GM12874 (cell line): ENCODE data around the gene FES.
A peak's percentile ranks its signal among the peaks of the same experiment; 100 is the strongest.

ENCODE experiments used
- TF ChIP-seq, protein P1 (sequence below): IDR thresholded peaks from 2 replicates; pipeline ENCODE4 v1.5.1; 2011; ENCODE audit warnings: low read depth, mild to moderate bottlenecking, control low read depth, low read length, moderate library complexity; ENCODE audit not compliant: insufficient read depth

Gene FES

GRCh38 chr15:90884719-90885431 is 571 bp downstream of the FES start:
- TF ChIP-seq, protein P1, sequence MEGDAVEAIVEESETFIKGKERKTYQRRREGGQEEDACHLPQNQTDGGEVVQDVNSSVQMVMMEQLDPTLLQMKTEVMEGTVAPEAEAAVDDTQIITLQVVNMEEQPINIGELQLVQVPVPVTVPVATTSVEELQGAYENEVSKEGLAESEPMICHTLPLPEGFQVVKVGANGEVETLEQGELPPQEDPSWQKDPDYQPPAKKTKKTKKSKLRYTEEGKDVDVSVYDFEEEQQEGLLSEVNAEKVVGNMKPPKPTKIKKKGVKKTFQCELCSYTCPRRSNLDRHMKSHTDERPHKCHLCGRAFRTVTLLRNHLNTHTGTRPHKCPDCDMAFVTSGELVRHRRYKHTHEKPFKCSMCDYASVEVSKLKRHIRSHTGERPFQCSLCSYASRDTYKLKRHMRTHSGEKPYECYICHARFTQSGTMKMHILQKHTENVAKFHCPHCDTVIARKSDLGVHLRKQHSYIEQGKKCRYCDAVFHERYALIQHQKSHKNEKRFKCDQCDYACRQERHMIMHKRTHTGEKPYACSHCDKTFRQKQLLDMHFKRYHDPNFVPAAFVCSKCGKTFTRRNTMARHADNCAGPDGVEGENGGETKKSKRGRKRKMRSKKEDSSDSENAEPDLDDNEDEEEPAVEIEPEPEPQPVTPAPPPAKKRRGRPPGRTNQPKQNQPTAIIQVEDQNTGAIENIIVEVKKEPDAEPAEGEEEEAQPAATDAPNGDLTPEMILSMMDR: no peak

GRCh38 chr15:90885432-90886290 is 1.4 kb downstream of the FES start:
- TF ChIP-seq, protein P1: peak; percentile 97

DNA sequence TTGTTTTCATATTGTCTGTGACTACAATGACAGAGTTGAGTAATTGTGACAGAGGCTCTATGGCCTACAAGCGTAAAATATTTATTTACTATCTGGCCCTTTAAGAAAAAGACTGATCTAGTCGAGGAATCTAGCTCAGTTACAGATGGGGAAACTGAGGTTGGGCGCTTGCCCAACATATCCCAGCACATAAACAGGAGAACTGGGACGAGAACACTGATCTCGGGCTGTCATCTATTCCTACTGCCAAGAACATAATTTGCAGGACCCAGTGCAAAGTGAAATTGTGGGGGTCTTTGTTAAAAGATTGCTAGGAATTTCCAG is 1.9 kb downstream of the FES start:
- TF ChIP-seq, protein P1: no peak

DNA sequence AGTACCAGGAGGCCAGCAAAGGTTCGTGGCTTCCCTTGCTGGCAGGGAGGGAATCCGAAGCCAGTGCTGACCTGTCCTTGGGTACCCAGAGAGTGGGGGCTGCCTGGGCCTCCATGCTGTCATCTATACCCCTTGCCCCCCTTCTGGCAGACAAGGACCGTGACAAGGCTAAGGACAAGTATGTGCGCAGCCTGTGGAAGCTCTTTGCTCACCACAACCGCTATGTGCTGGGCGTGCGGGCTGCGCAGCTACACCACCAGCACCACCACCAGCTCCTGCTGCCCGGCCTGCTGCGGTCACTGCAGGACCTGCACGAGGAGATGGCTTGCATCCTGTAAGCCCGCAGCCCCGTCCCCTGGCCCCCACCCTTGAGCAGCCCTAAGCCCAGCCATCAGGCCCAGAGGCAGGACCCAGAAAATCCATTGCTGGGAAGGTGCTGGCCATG is 2.8 kb downstream of the FES start:
- TF ChIP-seq, protein P1: no peak

DNA sequence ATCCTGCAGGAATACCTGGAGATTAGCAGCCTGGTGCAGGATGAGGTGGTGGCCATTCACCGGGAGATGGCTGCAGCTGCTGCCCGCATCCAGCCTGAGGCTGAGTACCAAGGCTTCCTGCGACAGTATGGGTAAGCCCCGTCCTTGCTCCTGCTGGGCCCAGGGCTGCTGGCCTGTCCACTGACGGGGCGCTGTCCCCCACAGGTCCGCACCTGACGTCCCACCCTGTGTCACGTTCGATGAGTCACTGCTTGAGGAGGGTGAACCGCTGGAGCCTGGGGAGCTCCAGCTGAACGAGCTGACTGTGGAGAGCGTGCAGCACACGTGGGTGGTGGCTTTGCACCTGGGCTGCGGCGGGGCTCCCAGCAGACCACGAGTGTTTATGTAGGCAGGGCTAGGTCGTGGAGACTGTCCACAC is 5.0 kb downstream of the FES start:
- TF ChIP-seq, protein P1: no peak

DNA sequence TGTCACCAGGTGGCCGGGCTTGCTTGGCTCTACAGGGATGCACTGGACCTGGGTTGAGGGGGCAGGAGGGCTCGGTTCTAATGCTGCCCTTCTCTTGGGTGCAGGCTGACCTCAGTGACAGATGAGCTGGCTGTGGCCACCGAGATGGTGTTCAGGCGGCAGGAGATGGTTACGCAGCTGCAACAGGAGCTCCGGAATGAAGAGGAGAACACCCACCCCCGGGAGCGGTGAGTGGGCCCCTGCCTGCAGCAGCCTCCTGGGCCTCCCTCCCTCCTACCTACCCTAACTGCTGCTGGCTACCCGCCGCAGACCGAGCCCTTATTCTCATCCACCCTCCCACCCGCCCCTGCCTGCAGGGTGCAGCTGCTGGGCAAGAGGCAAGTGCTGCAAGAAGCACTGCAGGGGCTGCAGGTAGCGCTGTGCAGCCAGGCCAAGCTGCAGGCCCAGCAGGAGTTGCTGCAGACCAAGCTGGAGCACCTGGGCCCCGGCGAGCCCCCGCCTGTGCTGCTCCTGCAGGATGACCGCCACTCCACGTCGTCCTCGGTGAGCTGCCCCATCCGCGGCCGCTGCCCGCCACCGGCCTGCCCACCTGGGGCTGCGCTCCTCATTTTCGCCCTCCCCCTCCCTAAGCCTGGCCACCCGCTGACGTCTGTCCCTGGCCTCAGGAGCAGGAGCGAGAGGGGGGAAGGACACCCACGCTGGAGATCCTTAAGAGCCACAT is 5.6 kb downstream of the FES start:
- TF ChIP-seq, protein P1: no peak

- TF ChIP-seq, protein P1: no peak
Observed at GRCh38 chr15:90890839-90891238, 6.5 kb downstream of the FES start.
